Thyroid gland (tissue), 4 donors: ENCODE data around the gene SPI1. TPM values are rescaled to one million over a fixed set of nuclear protein-coding genes. Genes with fewer than 3 reads are reported as not detected.

Experiments used
- DNase-seq, 2 donors: peaks; one replicate each; pipeline ENCODE4 v3.0.0-alpha.2; 2019
- H3K27ac ChIP-seq, 3 donors: fragments of 200-600 bp; sonication (generic); 1 replicate in 2 of 3; 2 replicates in 1 of 3; pipeline ENCODE4 v1.5.1; 2016 to 2019; ENCODE audit warnings: mild to moderate bottlenecking in 1 of 3, moderate library complexity in 1 of 3
- H3K27me3 ChIP-seq: fragments of 200-600 bp; sonication (generic); one replicate; pipeline ENCODE4 v1.5.1; 2019
- H3K36me3 ChIP-seq, 2 donors: fragments of 200-600 bp; sonication (generic); one replicate each; pipeline ENCODE4 v1.5.1; 2016 to 2019
- H3K4me1 ChIP-seq, 2 donors: fragments of 200-600 bp; sonication (generic); one replicate each; pipeline ENCODE4 v1.5.1; 2017 to 2019
- H3K4me3 ChIP-seq, 3 donors: fragments of 200-600 bp; sonication (generic); replicated peaks in 1 of 3; 1 replicate in 2 of 3; 2 replicates in 1 of 3; pipeline ENCODE4 v1.5.1; 2016; ENCODE audit warnings: mild to moderate bottlenecking in 1 of 3
- H3K9me3 ChIP-seq: fragments of 200-600 bp; sonication (generic); one replicate; pipeline ENCODE4 v1.5.1; 2017
- POLR2A ChIP-seq, 2 donors: fragments of 450-650 bp; IDR thresholded peaks; one replicate each; pipeline ENCODE4 v1.6.1; 2017; ENCODE audit warnings: antibody characterized with exemption in 2 of 2, mild to moderate bottlenecking in 2 of 2, moderate library complexity in 1 of 2
- WGBS, 2 donors: methylation state at CpG; one replicate each; pipeline ENCODE4 v1.1.5; 2017; 5-methylcytosine and 5-hydroxymethylcytosine counted together
- intact Hi-C: fragments of 100-400 bp; cut with DNase I; formaldehyde crosslinking; loops from one replicate; pipeline ENCODE4 v1.15.1; 2023
- total RNA-seq, 4 donors: library from RNA; depleted of rRNA; stranded (reverse); fragments of >200 nt; gene quantifications; one replicate each; pipeline ENCODE4 v1.2.3, GENCODE V29; 2016
- TF ChIP-seq, protein P1 (sequence below), 6 experiments: fragments of 200-600 bp in 3 of 6; fragments of 450-650 bp in 3 of 6; sonication (generic) in 3 of 6; IDR thresholded peaks; one replicate each; pipeline ENCODE4 v1.5.1; 2016 to 2019; ENCODE audit warnings: antibody characterized with exemption in 6 of 6, mild to moderate bottlenecking in 2 of 6, inconsistent platforms in 1 of 6, moderate library complexity in 1 of 6

SPI1 gene
- total RNA-seq, 4 donors from 2014 or later, result 4.8 to 18.0 (median 5.8) TPM

- WGBS, 2 donors, result 96 to 100% methylated on average over 4 to 5 of the region's 5 CpGs
- no peak overlapping the region for H3K4me3 ChIP-seq
- peaks cover 33 to 39% of the 10 kb centered on the region in 2 donors for H3K36me3 ChIP-seq
- intact Hi-C loops, result no loop called here
- no peak overlapping the region for H3K27ac ChIP-seq
- no peaks in the 10 kb centered on the region for H3K4me1 ChIP-seq
- no peak for DNase-seq
- TF ChIP-seq POLR2A (IDR thresholded peaks at IDR 0.05), result no peak
- TF ChIP-seq, protein P1, sequence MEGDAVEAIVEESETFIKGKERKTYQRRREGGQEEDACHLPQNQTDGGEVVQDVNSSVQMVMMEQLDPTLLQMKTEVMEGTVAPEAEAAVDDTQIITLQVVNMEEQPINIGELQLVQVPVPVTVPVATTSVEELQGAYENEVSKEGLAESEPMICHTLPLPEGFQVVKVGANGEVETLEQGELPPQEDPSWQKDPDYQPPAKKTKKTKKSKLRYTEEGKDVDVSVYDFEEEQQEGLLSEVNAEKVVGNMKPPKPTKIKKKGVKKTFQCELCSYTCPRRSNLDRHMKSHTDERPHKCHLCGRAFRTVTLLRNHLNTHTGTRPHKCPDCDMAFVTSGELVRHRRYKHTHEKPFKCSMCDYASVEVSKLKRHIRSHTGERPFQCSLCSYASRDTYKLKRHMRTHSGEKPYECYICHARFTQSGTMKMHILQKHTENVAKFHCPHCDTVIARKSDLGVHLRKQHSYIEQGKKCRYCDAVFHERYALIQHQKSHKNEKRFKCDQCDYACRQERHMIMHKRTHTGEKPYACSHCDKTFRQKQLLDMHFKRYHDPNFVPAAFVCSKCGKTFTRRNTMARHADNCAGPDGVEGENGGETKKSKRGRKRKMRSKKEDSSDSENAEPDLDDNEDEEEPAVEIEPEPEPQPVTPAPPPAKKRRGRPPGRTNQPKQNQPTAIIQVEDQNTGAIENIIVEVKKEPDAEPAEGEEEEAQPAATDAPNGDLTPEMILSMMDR (IDR thresholded peaks at IDR 0.05), result no peak
- no peaks in the 10 kb centered on the region for H3K9me3 ChIP-seq
- H3K27me3 ChIP-seq, result no peaks in the 10 kb centered on the region
Measured at GRCh38 chr11:47327949-47328348, 50.4 kb downstream of the SPI1 start.

DNA sequence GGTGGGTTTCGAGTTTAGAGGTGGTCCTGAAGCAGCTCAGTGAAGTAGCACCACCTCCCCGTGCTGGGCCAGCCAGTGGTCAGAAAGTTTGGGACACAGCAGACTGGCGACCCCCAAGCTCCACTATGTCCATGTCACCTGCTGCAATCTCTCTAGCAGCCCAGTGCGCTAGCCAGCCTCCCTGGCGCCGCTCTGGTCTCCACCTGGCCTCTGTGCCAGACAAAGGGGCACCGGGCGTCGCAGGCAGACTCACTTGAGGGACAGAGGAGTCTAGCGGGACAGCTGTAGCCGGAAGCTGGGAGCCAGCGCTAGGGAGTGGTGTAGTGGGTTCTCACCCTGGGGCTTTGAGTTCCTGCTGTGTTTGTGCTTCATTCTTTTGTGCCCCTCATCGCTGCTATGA is 51.3 kb downstream of the SPI1 start:
- H3K36me3 ChIP-seq, result peaks cover 33 to 45% of the 10 kb centered on the region in 2 donors
- WGBS, 2 donors, result 94 to 95% methylated on average over 12 to 13 of the region's 13 CpGs

DNA sequence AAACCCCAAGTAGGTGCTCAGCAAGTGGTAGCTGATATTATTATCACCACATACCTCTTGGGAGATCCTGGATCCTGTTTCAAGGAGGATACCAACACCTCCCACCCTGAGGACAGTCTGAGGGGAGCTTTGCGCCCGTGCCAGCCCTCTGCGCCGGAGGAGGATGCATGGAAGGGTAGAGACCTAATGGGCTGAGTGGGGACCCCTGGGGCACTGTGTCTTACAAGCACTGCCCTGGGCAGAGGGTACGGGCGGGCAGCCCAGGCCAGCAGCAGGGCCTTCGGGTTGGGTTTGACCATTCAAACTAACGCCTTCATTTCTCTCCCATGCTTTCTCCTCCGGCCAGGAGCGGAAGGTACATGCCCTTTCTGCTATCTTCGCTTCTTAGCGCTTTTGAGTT is 52.1 kb downstream of the SPI1 start:
- H3K4me3 ChIP-seq, result no peak overlapping the region
- intact Hi-C loops, result no loop called here
- WGBS, 2 donors, result 95 to 96% methylated on average over 12 of the region's 12 CpGs
- no peaks in the 10 kb centered on the region for H3K27me3 ChIP-seq
- TF ChIP-seq, protein P1 (IDR thresholded peaks at IDR 0.05), result no peak
- no peak for TF ChIP-seq POLR2A (IDR thresholded peaks at IDR 0.05)
- H3K9me3 ChIP-seq, result no peaks in the 10 kb centered on the region
- H3K36me3 ChIP-seq, result peaks cover 37 to 49% of the 10 kb centered on the region in 2 donors
- H3K27ac ChIP-seq, result no peak overlapping the region
- H3K4me1 ChIP-seq, result no peaks in the 10 kb centered on the region
- DNase-seq, result no peak

More for the DNA sequence above, 51.3 kb downstream of the SPI1 start:
- H3K27me3 ChIP-seq, result no peaks in the 10 kb centered on the region
- H3K4me1 ChIP-seq, result no peaks in the 10 kb centered on the region
- H3K27ac ChIP-seq, result no peak overlapping the region
- intact Hi-C loops, result no loop called here
- no peak overlapping the region for H3K4me3 ChIP-seq
- no peaks in the 10 kb centered on the region for H3K9me3 ChIP-seq
- no peak for DNase-seq
- no peak for TF ChIP-seq POLR2A (IDR thresholded peaks at IDR 0.05)
- TF ChIP-seq, protein P1 (IDR thresholded peaks at IDR 0.05), result no peak

GRCh38 chr11:47325271-47326041 is 52.9 kb downstream of the SPI1 start:
- Histone ChIP-seq H3K9me3 (no peaks in the 10 kb centered on the region), H3K27ac (no peak overlapping the region), H3K27me3 (no peaks in the 10 kb centered on the region), H3K4me1 (no peaks in the 10 kb centered on the region), H3K4me3 (no peak overlapping the region), H3K36me3 (peaks cover 37 to 49% of the 10 kb centered on the region in 2 donors)
- WGBS, 2 donors, result 82 to 83% methylated on average over 15 of the region's 15 CpGs
- TF ChIP-seq, protein P1 (IDR thresholded peaks at IDR 0.05), result no peak
- no peak for TF ChIP-seq POLR2A (IDR thresholded peaks at IDR 0.05)
- DNase-seq, result no peak
- intact Hi-C loops, result no loop called here

DNA sequence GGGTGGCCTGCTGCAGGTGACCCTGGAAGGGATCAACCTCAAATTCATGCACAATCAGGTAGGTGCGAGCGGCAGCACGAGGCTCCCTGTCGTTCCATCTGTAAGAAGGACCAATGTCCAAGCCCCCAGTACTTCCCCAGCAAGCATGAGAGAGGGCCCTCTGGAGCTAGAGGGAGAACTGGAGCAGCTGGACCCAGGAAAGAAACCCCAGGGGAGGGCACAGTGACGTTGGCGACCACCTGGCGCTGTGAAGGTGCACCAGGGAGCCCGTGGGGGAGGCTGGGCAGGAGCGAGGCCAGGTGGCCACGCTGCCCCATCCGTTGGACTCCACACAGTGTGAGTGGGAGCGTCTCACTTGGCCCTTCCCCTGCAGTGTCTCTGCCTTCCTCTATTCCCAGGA is 53.8 kb downstream of the SPI1 start:
- no peak overlapping the region for H3K27ac ChIP-seq
- no peaks in the 10 kb centered on the region for H3K27me3 ChIP-seq
- no peaks in the 10 kb centered on the region for H3K4me1 ChIP-seq
- intact Hi-C loops, result no loop called here
- no peak for DNase-seq
- H3K36me3 ChIP-seq, result peaks cover 37 to 49% of the 10 kb centered on the region in 2 donors
- no peak overlapping the region for H3K4me3 ChIP-seq
- no peaks in the 10 kb centered on the region for H3K9me3 ChIP-seq
- TF ChIP-seq POLR2A (IDR thresholded peaks at IDR 0.05), result no peak
- TF ChIP-seq, protein P1 (IDR thresholded peaks at IDR 0.05), result no peak
- 90 to 93% methylated on average over 7 to 12 of the region's 12 CpGs for WGBS, 2 donors
